Thyroid gland (tissue), 4 donors: ENCODE data around the gene RASL11B. TPM values are rescaled to one million over a fixed set of nuclear protein-coding genes. Genes with fewer than 3 reads are reported as not detected.

Source experiments
- DNase-seq, 2 donors: peaks; one replicate each; pipeline ENCODE4 v3.0.0-alpha.2; 2019
- H3K27ac ChIP-seq, 3 donors: fragments of 200-600 bp; sonication (generic); 1 replicate in 2 of 3; 2 replicates in 1 of 3; pipeline ENCODE4 v1.5.1; 2016 to 2019; ENCODE audit warnings: mild to moderate bottlenecking in 1 of 3, moderate library complexity in 1 of 3
- H3K27me3 ChIP-seq: fragments of 200-600 bp; sonication (generic); one replicate; pipeline ENCODE4 v1.5.1; 2019
- H3K36me3 ChIP-seq, 2 donors: fragments of 200-600 bp; sonication (generic); one replicate each; pipeline ENCODE4 v1.5.1; 2016 to 2019
- H3K4me1 ChIP-seq, 2 donors: fragments of 200-600 bp; sonication (generic); one replicate each; pipeline ENCODE4 v1.5.1; 2017 to 2019
- H3K4me3 ChIP-seq, 3 donors: fragments of 200-600 bp; sonication (generic); replicated peaks in 1 of 3; 1 replicate in 2 of 3; 2 replicates in 1 of 3; pipeline ENCODE4 v1.5.1; 2016; ENCODE audit warnings: mild to moderate bottlenecking in 1 of 3
- H3K9me3 ChIP-seq: fragments of 200-600 bp; sonication (generic); one replicate; pipeline ENCODE4 v1.5.1; 2017
- CTCF ChIP-seq, 6 experiments: fragments of 200-600 bp in 3 of 6; fragments of 450-650 bp in 3 of 6; sonication (generic) in 3 of 6; IDR thresholded peaks; one replicate each; pipeline ENCODE4 v1.5.1; 2016 to 2019; ENCODE audit warnings: antibody characterized with exemption in 6 of 6, mild to moderate bottlenecking in 2 of 6, inconsistent platforms in 1 of 6, moderate library complexity in 1 of 6
- POLR2A ChIP-seq, 2 donors: fragments of 450-650 bp; IDR thresholded peaks; one replicate each; pipeline ENCODE4 v1.6.1; 2017; ENCODE audit warnings: antibody characterized with exemption in 2 of 2, mild to moderate bottlenecking in 2 of 2, moderate library complexity in 1 of 2
- WGBS, 2 donors: methylation state at CpG; one replicate each; pipeline ENCODE4 v1.1.5; 2017; 5-methylcytosine and 5-hydroxymethylcytosine counted together
- intact Hi-C: fragments of 100-400 bp; cut with DNase I; formaldehyde crosslinking; loops from one replicate; pipeline ENCODE4 v1.15.1; 2023
- total RNA-seq, 4 donors: library from RNA; depleted of rRNA; stranded (reverse); fragments of >200 nt; gene quantifications; one replicate each; pipeline ENCODE4 v1.2.3, GENCODE V29; 2016

RASL11B gene
- total RNA-seq, 4 donors from 2014 or later: 0.45 to 3.6 (median 0.60) TPM

GRCh38 chr4:52841682-52842456, 20.2 kb upstream of the RASL11B start:
- TF ChIP-seq CTCF (IDR thresholded peaks at IDR 0.05) (no peak), POLR2A (IDR thresholded peaks at IDR 0.05) (no peak)
- 45 to 46% methylated on average over 17 to 18 of the region's 18 CpGs for WGBS, 2 donors
- intact Hi-C loops: no loop called here
- DNase-seq: peak; percentile 20 to 43
- Histone ChIP-seq H3K36me3 (no peaks in the 10 kb centered on the region), H3K4me3 (no peak overlapping the region), H3K4me1 (peaks cover 5 to 9% of the 10 kb centered on the region in 2 donors), H3K27ac (no peak overlapping the region), H3K27me3 (no peaks in the 10 kb centered on the region), H3K9me3 (no peaks in the 10 kb centered on the region)

- DNase-seq: no peak
- Histone ChIP-seq H3K9me3 (no peaks in the 10 kb centered on the region), H3K36me3 (no peaks in the 10 kb centered on the region), H3K27ac (no peak overlapping the region), H3K4me1 (peaks cover 5 to 9% of the 10 kb centered on the region in 2 donors), H3K4me3 (no peak overlapping the region), H3K27me3 (no peaks in the 10 kb centered on the region)
- 83 to 89% methylated on average over 3 of the region's 3 CpGs for WGBS, 2 donors
- intact Hi-C loops: no loop called here
- no peak for TF ChIP-seq CTCF (IDR thresholded peaks at IDR 0.05)
- TF ChIP-seq POLR2A (IDR thresholded peaks at IDR 0.05): no peak
Measured at GRCh38 chr4:52842792-52843191, 19.3 kb upstream of the RASL11B start.

GRCh38 chr4:52843351-52843750, 18.8 kb upstream of the RASL11B start:
- 89 to 96% methylated on average over 2 of the region's 2 CpGs for WGBS, 2 donors
- H3K9me3 ChIP-seq: no peaks in the 10 kb centered on the region
- intact Hi-C loops: no loop called here
- no peaks in the 10 kb centered on the region for H3K36me3 ChIP-seq
- TF ChIP-seq POLR2A (IDR thresholded peaks at IDR 0.05) (no peak), CTCF (IDR thresholded peaks at IDR 0.05) (no peak)
- H3K27me3 ChIP-seq: no peaks in the 10 kb centered on the region
- H3K27ac ChIP-seq: no peak overlapping the region
- H3K4me3 ChIP-seq: no peak overlapping the region
- H3K4me1 ChIP-seq: peaks cover 5 to 9% of the 10 kb centered on the region in 2 donors
- DNase-seq: no peak

GRCh38 chr4:52843958-52844357, 18.2 kb upstream of the RASL11B start:
- peaks cover 5 to 9% of the 10 kb centered on the region in 2 donors for H3K4me1 ChIP-seq
- intact Hi-C loops: no loop called here
- no peak for DNase-seq
- H3K36me3 ChIP-seq: no peaks in the 10 kb centered on the region
- no peaks in the 10 kb centered on the region for H3K9me3 ChIP-seq
- TF ChIP-seq POLR2A (IDR thresholded peaks at IDR 0.05): no peak
- no peak for TF ChIP-seq CTCF (IDR thresholded peaks at IDR 0.05)
- H3K27ac ChIP-seq: no peak overlapping the region
- H3K4me3 ChIP-seq: no peak overlapping the region
- 87 to 88% methylated on average over 3 of the region's 3 CpGs for WGBS, 2 donors
- no peaks in the 10 kb centered on the region for H3K27me3 ChIP-seq

GRCh38 chr4:52844596-52844995, 17.5 kb upstream of the RASL11B start:
- Histone ChIP-seq H3K27ac (no peak overlapping the region), H3K9me3 (no peaks in the 10 kb centered on the region), H3K27me3 (no peaks in the 10 kb centered on the region), H3K36me3 (no peaks in the 10 kb centered on the region), H3K4me3 (no peak overlapping the region), H3K4me1 (peaks cover 5 to 9% of the 10 kb centered on the region in 2 donors)
- DNase-seq: no peak
- intact Hi-C loops: no loop called here
- 99 to 100% methylated on average over 2 of the region's 2 CpGs for WGBS, 2 donors
- no peak for TF ChIP-seq CTCF (IDR thresholded peaks at IDR 0.05)
